Calu3 (cell line): ENCODE data around the gene NFIL3. TPM values are rescaled to one million over a fixed set of nuclear protein-coding genes. Genes with fewer than 3 reads are reported as not detected.

Source experiments
- BruUV-seq: library from RNA; stranded (reverse); fragments of 400-500 nt; replicated peaks from 2 replicates; lab custom pipeline; 2021; lab: Mats Ljungman, UMichigan
- CTCF ChIA-PET: fragments of 300-600 bp; sonication (Branson Sonifier 250); formaldehyde crosslinking; loops from one replicate; lab custom pipeline; 2022; ENCODE audit warnings: antibody characterized with exemption; lab: Charles Lee
- DNase-seq: peaks from one replicate; pipeline ENCODE4 v3.0.0; 2022
- H3K27ac Mint-ChIP-seq: one replicate; pipeline ENCODE4 v1.8.0; 2022; ENCODE audit warnings: mixed read lengths; ENCODE audit not compliant: unreplicated experiment
- H3K27me3 Mint-ChIP-seq: one replicate; pipeline ENCODE4 v1.8.0; 2022; ENCODE audit warnings: mixed read lengths; ENCODE audit not compliant: unreplicated experiment
- H3K36me3 Mint-ChIP-seq: one replicate; pipeline ENCODE4 v1.8.0; 2022; ENCODE audit warnings: mild to moderate bottlenecking, moderate library complexity, mixed read lengths; ENCODE audit not compliant: insufficient read depth, unreplicated experiment
- H3K4me1 Mint-ChIP-seq: one replicate; pipeline ENCODE4 v1.8.0; 2022; ENCODE audit warnings: mild to moderate bottlenecking, low read depth, mixed read lengths; ENCODE audit not compliant: unreplicated experiment
- H3K4me3 Mint-ChIP-seq: one replicate; pipeline ENCODE4 v1.8.0; 2022; ENCODE audit warnings: mild to moderate bottlenecking, low read depth, moderate library complexity, mixed read lengths; ENCODE audit not compliant: unreplicated experiment
- H3K9me3 Mint-ChIP-seq: one replicate; pipeline ENCODE4 v1.8.0; 2022; ENCODE audit warnings: low read depth, mixed read lengths; ENCODE audit not compliant: unreplicated experiment
- intact Hi-C: fragments of 100-400 bp; cut with micrococcal nuclease; formaldehyde crosslinking; loops from one replicate; pipeline ENCODE4 v1.10.0; 2022; ENCODE audit not compliant: unreplicated experiment
- total RNA-seq: library from RNA; stranded (reverse); gene quantifications from 2 replicates; pipeline ENCODE4 v1.2.3, GENCODE V29; 2022
- TF ChIP-seq, protein P1 (sequence below): fragments of 200-600 bp; IDR thresholded peaks from one replicate; pipeline ENCODE4 v1.8.0; 2022; ENCODE audit warnings: antibody characterized with exemption; ENCODE audit not compliant: unreplicated experiment

NFIL3 gene
- total RNA-seq, 1 experiment from 2014 or later: 13.3 TPM

GRCh38 chr9:91410161-91410560, 13.5 kb downstream of the NFIL3 start:
- Mint-ChIP-seq H3K36me3 (peaks cover 15% of the 10 kb centered on the region), H3K4me3 (no peak overlapping the region), H3K27ac (no peak overlapping the region), H3K27me3 (no peaks in the 10 kb centered on the region), H3K4me1 (no peaks in the 10 kb centered on the region), H3K9me3 (no peaks in the 10 kb centered on the region)
- TF ChIP-seq, protein P1, sequence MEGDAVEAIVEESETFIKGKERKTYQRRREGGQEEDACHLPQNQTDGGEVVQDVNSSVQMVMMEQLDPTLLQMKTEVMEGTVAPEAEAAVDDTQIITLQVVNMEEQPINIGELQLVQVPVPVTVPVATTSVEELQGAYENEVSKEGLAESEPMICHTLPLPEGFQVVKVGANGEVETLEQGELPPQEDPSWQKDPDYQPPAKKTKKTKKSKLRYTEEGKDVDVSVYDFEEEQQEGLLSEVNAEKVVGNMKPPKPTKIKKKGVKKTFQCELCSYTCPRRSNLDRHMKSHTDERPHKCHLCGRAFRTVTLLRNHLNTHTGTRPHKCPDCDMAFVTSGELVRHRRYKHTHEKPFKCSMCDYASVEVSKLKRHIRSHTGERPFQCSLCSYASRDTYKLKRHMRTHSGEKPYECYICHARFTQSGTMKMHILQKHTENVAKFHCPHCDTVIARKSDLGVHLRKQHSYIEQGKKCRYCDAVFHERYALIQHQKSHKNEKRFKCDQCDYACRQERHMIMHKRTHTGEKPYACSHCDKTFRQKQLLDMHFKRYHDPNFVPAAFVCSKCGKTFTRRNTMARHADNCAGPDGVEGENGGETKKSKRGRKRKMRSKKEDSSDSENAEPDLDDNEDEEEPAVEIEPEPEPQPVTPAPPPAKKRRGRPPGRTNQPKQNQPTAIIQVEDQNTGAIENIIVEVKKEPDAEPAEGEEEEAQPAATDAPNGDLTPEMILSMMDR: no peak
- no peak for DNase-seq
- no TSS peak for BruUV-seq
- CTCF ChIA-PET: no interaction called here
- intact Hi-C loops: no loop called here

GRCh38 chr9:91408475-91408874, 15.2 kb downstream of the NFIL3 start:
- no TSS peak for BruUV-seq
- intact Hi-C loops: no loop called here
- H3K4me1 Mint-ChIP-seq: no peaks in the 10 kb centered on the region
- H3K27ac Mint-ChIP-seq: no peak overlapping the region
- peaks cover 15% of the 10 kb centered on the region for H3K36me3 Mint-ChIP-seq
- TF ChIP-seq, protein P1: no peak
- CTCF ChIA-PET: no interaction called here
- DNase-seq: no peak
- no peaks in the 10 kb centered on the region for H3K27me3 Mint-ChIP-seq
- H3K4me3 Mint-ChIP-seq: no peak overlapping the region
- H3K9me3 Mint-ChIP-seq: no peaks in the 10 kb centered on the region

- no TSS peak for BruUV-seq
- Mint-ChIP-seq H3K4me3 (no peak overlapping the region), H3K36me3 (peaks cover 15% of the 10 kb centered on the region), H3K27ac (no peak overlapping the region), H3K27me3 (no peaks in the 10 kb centered on the region), H3K9me3 (no peaks in the 10 kb centered on the region), H3K4me1 (no peaks in the 10 kb centered on the region)
- CTCF ChIA-PET: no interaction called here
- no peak for DNase-seq
- intact Hi-C loops: no loop called here
- TF ChIP-seq, protein P1: no peak
Measured at GRCh38 chr9:91407580-91408318, 15.9 kb downstream of the NFIL3 start.

DNA sequence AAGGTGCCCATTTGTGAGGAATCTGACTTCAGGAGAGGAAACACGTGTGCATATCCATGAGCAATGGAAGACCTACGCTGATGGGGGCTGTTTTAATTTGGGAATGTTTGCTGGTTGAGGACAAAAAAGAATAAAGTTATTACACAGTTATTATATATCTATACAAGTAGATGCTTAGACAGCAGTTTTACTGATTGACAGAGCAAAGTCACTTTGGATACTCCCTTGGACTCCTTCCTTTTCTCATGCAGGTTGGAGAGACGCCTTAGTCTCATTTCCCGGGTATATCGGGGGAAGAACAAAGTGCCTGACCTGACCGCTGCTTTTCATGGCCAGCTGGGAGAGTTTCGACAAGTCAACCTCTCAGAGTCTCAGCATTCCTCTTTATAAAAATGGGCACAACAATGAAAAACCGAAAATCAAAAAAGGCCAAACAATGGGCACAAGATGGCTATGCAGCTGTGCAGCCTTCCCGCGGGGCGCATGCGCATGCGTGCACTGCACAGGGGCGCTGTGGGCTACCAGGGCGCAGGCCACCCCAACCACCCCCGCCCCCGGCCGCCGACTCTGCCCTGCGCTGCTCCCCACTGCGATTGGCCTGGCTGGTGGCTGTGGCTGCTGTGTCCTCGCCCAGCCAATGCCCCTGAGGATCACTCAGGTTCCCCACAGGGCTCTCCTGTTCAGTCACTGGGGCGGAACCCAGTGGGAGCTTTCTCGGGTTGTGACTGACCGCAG, 18.1 kb downstream of the NFIL3 start:
- H3K4me3 Mint-ChIP-seq: no peak overlapping the region
- intact Hi-C loops: no loop called here
- TF ChIP-seq, protein P1: no peak
- H3K9me3 Mint-ChIP-seq: no peaks in the 10 kb centered on the region
- no peaks in the 10 kb centered on the region for H3K27me3 Mint-ChIP-seq
- H3K4me1 Mint-ChIP-seq: no peaks in the 10 kb centered on the region
- H3K27ac Mint-ChIP-seq: no peak overlapping the region
- H3K36me3 Mint-ChIP-seq: peaks cover 4% of the 10 kb centered on the region
- BruUV-seq: no TSS peak
- no peak for DNase-seq
- CTCF ChIA-PET: no interaction called here
